GM18526 (cell line): ENCODE measurements around the gene EPB41L2.
A peak's percentile ranks its signal among the peaks of the same experiment; 100 is the strongest.

ENCODE experiments used
- POLR2A ChIP-seq: IDR thresholded peaks from 3 replicates; pipeline ENCODE4 v1.6.1; 2011; ENCODE audit not compliant: insufficient read length; ENCODE audit errors: extremely low read depth

The EPB41L2 gene

DNA sequence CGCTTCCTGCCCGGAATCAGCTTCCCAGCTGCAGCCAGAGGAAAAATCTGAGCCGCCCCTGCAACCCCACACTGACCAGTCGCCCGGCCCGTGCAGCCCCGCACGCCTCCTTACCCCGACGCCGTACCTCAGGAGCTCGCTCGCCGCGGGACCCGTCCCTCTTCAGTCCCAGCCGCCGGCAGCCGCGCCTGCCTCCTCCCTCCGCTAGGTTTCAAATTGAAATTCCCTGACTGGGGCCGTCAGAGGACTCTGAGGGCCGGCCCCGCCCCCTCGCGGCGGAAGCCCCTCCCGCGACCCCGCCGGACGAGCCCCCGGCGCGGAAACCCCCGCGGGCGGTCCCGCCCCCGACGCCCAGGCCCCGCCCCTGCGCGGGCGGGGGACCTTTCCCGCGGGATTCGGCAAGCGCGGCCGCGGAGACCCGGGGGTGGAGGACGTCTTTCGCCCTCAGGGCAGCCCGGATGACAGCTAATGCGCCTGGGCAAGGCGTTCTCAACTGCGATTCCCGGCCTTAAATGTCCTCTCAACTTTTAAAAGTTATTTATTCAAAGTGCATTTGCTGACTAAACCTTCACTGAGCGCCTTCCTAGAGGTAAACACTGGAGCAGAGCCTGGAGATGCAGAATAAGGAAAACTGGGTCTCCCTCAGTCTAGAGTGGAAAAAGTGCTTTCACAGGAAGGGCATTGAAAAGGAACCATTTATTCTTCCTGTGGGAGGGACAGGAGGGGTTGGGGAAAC, at the start of gene EPB41L2:
Gene EPB41L2, minus strand, starts transcription at position 218 of the 736 bp plus-strand sequence. CDS start 106,760 bp downstream, outside the sequence.
- peak; percentile 81 for TF ChIP-seq POLR2A

DNA sequence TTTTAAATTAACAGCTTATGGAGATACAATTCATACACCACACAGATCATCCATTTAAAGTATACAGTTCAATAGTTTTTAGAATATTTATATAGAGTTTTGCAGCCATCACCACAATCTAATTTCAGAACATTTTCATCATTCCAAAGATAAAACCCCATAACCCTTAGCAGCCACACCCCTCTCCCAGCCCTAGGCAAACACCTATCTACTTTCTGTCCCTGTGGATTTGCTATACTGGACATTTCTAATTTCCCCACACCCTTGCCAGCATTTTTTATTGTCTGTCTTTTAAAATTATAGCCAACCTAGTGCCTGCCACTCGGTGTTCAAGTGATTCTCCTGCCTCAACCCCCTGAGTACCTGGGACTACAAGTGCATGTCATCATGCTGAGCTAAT, 49.2 kb upstream of the EPB41L2 start:
- no peak for TF ChIP-seq POLR2A

DNA sequence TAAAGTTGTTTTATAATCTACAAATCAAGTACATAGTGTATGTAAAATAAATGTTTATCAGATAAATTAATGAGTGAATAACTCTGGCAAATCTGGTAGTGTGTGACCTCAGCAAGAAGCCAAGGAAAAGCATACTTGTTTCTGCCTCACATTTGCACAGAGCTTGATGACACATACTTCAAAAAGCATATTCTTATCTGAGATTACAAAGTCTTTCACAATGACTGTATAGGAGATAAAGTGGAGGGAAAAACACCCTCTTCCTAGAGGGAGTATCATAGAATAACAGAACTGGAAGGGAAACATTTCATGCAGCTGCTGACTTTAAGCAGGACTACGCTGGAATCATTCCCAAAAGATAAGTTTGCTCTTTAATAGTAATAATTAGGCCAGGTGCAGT, 44.1 kb upstream of the EPB41L2 start:
- TF ChIP-seq POLR2A, result no peak

DNA sequence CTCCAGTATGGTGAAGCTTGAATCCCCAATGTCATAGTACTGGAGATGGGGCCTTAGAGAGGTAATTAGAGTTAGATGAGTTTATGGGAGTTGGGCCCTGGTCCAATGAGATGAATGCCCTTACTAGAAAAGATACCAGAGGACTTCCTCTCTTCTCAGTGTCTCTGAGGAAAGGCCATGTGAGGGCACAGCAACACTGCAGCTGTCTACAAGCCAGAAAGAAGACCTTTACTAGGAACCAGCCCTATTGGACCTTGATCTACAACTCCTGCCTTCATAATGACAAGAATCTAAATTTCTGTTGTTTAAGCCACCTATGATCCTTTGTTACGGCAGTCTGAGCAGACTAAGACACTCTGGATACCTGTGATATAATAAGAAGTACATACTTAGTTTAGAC, 40.9 kb upstream of the EPB41L2 start:
- no peak for TF ChIP-seq POLR2A

DNA sequence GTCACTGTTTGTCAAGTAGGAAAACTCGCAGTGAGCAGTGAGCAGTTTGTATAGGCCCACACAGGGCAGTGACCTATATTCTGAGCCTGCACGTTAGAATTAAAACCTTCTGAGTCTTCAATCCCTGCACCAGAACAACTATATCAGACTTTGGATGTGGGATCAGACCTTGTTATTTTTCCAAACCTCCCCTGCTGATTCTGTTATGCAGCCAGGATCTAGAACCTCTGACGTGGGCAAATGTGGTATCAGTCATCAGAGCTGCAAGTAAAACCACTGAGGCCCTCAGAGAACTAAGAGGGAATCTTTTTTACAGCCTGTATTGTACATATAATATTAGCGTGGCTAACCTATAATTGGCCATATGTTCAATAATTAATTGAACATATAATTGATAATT, 40.3 kb upstream of the EPB41L2 start:
- no peak for TF ChIP-seq POLR2A

DNA sequence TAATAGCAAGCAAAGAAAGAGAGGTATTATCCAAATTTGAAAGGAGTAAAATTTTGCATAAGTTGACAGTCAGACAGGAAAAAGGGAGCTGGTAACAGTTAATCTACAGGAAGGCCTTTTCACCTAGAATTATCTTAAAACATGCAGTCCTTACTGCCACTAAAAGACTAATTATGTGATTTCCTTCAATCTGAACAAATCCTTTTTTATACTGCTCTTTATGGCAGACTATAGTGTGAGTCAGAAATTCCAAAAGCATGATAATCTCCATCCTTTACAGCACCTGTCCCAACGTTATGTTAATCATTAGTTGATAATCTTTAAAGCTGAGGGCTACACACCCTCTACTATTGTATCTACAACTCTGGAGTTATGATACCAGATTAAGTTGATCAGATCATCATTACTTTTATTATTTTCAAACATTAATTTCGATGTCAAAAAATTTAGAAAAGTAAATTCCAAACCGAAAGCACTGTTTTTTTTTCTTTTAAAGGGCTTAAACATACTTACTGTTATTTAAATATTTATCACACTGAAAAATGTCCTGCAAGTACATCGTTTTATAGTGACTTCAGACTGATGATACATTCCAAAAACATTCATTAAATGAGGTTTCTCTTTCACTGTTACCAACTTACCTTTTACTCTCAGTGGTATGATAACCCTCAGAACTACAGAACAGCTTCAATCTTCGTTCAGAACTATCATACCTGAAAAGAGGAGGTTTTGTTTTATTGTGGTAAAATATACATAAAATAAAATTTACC, 39.1 kb upstream of the EPB41L2 start:
- no peak for TF ChIP-seq POLR2A

DNA sequence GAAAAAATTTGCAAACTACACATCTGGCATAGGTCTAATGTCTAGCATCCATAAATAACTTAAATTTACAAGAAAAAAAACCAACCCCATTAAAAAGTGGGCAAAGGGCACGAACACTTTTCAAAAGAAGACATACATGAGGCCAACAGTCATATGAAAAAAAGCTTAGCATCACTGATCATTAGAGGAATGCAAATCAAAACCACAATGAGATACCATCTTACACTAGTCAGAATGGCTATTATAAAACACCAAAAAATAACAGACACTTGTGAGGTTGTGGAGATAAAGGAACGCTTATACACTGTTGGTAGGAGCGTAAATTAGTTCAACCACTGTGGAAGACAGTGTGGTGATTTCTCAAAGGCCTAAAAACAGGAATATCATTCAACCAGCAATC, 33.7 kb upstream of the EPB41L2 start:
- no peak for TF ChIP-seq POLR2A

DNA sequence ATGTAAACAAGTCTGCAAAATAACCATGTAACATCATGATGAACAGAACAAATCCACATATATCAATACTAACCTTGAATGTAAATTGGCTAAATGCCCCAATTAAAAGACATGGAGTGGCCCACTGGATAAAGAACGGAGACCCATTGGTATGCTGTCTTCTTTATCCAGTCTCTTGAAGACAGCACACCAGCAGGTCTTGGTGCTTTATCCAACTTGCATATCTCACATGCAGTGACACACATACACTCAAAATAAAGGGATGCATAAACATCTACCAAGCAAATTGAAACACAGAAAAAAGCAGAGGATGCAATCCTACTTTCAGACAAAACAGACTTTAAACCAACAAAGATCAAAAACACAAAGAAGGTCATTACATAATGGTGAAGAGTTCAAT, 30.3 kb upstream of the EPB41L2 start:
- TF ChIP-seq POLR2A, result no peak

DNA sequence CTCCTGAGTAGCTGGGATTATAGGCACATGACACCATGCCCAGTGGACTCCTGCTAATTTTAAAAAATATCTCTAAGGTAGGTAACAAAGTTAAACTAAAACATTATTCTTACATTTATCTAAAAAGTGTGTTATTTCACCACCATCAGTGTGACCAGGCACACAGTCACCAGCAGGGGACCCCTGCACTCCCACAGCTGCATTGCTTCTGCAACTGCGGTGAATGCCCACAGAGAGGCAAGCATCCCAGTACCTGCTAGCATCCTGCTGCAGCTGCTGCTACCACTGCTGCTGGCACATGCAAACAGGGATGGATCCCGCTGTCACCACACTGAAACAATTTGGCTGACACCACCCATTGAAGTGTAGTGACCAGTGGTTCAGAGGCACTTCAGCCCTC, 21.9 kb upstream of the EPB41L2 start:
- no peak for TF ChIP-seq POLR2A

DNA sequence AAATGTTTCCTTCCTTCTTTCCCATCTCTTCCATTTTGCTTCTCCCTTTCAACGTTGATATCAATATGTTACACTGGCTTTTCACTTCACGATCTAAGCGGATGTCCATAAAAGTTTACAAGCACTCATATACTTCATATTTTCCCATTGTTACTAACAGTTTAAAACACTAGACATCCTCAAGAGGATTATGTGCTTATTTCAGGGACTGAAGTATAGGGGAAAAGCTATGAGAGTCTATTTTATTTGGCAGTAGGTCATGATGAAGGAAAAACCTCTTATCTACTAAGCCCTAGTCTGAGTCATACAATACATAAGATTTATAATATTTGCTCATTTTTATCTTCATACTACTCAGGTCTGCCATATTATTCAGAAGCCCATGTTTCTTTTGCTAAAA, 20.6 kb upstream of the EPB41L2 start:
- TF ChIP-seq POLR2A, result no peak

DNA sequence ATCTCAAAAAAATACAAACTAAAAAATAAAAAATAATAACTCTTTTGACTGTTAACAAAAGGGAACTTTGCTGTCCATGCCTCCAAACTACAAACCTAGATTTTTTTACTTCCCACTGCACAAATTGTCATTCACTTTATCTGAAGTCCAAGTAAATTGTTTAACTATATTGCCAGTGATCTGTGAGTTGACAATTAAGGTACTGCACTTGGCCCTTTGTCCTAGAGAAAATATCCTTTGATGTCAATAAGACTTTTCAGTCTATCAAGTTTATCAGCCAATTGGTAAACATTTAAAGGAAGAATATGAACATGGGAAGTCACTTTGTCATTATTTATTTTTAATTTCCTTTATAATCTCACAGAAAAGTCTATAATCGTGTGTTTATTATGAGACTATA, 19.3 kb upstream of the EPB41L2 start:
- TF ChIP-seq POLR2A, result no peak

DNA sequence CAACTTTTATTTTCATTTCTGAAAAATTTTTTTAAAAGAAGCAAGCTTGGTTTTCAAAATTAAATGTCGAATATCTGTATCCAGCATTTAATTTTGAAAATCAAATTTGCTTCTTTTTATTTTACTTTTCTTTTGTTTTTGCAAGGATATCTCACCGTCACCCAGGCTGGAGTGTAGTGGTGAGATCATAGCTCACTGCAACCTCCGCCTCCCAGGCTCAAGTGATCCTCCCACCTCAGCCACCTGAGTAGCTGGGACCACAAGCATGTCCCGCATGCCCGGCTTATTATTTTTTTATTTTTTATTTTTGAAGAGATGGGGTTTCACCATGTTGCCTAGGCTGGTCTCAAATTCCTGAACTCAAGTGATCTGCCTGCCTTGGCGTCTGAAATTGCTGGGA, 17.0 kb upstream of the EPB41L2 start:
- TF ChIP-seq POLR2A, result no peak

DNA sequence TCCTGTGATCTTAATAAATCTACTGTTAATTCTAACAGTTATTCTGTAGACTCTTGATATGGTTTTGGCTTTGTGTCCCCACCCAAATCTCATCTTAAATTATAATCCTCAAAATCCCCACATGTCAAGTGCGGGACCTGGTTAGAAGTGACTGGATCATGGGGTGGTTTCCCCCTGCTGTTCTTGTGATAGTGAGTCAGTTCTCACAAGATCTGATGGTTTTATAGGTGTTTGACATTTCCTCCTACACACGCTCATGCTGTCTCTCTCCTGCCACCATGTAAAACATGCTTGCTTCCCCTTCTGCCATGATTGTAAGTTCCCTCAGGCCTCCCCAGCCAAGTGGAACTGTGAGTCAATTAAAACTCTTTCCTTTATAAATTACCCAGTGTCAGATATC, 10.5 kb upstream of the EPB41L2 start:
- TF ChIP-seq POLR2A, result no peak

DNA sequence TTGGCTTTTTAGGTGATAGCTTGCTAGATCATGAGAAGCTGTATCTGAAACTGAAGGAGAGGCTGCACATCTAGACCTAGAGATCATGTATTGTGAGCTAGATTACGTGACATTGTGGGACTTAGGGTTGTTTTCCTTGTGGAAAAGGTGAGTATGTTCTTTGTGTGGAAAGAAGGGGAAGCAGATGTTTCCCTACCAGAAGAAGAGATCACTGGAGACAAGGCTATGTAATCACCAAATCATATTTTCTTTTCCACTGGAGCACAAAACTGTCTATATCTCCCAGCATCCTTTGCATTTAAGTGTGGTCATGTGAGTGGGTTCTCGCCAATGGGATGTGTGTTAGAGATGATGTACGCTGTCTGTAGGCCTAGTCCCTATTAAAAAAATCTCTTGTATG, 7.0 kb upstream of the EPB41L2 start:
- TF ChIP-seq POLR2A, result no peak

DNA sequence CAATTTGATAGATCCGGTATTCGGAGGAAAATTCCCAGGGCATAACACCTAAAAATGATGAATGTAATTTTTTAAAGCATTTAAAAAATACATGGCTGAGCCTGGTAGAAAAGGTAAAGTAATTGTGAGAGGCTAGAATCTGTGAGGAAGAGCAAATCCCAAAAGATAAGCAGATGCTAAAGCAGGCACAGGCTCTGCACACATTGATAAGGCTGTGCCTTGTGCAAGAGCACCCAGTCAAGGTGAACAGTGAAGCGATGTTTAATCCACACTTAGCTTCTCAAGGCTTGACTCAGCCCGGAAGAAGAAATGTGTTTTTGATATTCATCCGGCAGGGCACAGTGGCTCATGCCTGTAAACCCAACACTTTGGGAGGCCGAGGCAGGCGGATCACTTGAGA, 5.1 kb upstream of the EPB41L2 start:
- TF ChIP-seq POLR2A, result no peak

DNA sequence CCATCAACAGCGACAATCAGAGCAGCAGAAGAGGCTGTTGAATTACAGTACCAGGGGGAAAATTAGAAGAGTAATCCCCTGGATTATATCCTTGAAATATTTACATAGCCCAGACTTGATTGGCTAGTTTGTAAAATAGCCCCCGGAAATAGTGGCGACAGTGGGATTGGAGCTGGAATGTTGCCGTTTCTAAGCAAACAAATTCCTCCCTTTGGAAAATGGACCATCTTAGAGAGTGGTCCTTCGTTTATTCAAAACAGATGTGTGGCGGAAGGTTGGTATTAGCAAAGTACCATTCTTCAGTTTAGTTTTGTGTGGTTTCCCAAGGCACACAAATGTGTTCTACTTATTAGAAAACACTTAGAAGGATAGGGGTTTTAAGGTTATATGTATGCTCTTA, 4.5 kb upstream of the EPB41L2 start:
- no peak for TF ChIP-seq POLR2A

DNA sequence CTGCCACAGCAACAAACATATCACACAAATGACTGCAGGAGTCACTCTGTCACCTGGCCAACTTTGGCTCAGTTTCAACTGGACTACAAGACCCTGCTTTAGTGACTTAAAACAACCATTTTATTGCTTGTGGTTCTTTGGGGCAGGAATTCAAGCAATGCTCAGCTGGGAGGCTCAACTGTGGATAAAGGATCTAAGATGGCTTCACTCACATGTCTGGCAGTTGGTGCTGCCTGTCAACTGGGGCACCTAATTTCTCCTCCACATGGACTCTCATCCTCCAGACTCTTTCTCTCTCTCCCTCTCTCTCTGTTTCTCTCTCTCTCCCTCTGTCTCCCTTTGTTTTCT, 2.8 kb upstream of the EPB41L2 start:
- no peak for TF ChIP-seq POLR2A
